RWPE1 (cell line): ENCODE measurements around the gene STX3.

Experiments
- CTCF ChIA-PET: fragments of 350-600 bp; sonication (Branson Sonifier 250); formaldehyde crosslinking; extraction: SDS; loops from one replicate; lab custom pipeline; 2021; lab: Yijun Ruan, JAX
- POLR2A ChIA-PET: fragments of 400-600 bp; formaldehyde crosslinking; extraction: SDS; loops from one replicate; lab custom pipeline; 2020; ENCODE audit warnings: antibody characterized with exemption; ENCODE audit not compliant: low non-redundant PET; lab: Yijun Ruan, JAX
- DNase-seq: peaks from one replicate; pipeline ENCODE4 v3.0.0; 2012; ENCODE audit warnings: low spot score
- H3K27ac ChIP-seq: fragments of 450-650 bp; 2 replicates; pipeline ENCODE4 v1.5.1; 2017
- TF ChIP-seq, protein P1 (sequence below): fragments of 450-650 bp; conservative IDR thresholded peaks from 2 replicates; pipeline ENCODE4 v1.5.1; 2017; ENCODE audit warnings: low read depth, mild to moderate bottlenecking

The STX3 gene

GRCh38 chr11:59801981-59802638 lies 46.9 kb downstream of the STX3 start:
- TF ChIP-seq, protein P1, sequence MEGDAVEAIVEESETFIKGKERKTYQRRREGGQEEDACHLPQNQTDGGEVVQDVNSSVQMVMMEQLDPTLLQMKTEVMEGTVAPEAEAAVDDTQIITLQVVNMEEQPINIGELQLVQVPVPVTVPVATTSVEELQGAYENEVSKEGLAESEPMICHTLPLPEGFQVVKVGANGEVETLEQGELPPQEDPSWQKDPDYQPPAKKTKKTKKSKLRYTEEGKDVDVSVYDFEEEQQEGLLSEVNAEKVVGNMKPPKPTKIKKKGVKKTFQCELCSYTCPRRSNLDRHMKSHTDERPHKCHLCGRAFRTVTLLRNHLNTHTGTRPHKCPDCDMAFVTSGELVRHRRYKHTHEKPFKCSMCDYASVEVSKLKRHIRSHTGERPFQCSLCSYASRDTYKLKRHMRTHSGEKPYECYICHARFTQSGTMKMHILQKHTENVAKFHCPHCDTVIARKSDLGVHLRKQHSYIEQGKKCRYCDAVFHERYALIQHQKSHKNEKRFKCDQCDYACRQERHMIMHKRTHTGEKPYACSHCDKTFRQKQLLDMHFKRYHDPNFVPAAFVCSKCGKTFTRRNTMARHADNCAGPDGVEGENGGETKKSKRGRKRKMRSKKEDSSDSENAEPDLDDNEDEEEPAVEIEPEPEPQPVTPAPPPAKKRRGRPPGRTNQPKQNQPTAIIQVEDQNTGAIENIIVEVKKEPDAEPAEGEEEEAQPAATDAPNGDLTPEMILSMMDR = no peak
- H3K27ac ChIP-seq = no peak overlapping the region
- DNase-seq = no peak
- CTCF ChIA-PET = interaction anchor here (2.4 kb wide), 1 partner anchor 47 kb away, joined by 33 read pairs; the partner anchor contains the start of gene STX3
- POLR2A ChIA-PET = no interaction called here

DNA sequence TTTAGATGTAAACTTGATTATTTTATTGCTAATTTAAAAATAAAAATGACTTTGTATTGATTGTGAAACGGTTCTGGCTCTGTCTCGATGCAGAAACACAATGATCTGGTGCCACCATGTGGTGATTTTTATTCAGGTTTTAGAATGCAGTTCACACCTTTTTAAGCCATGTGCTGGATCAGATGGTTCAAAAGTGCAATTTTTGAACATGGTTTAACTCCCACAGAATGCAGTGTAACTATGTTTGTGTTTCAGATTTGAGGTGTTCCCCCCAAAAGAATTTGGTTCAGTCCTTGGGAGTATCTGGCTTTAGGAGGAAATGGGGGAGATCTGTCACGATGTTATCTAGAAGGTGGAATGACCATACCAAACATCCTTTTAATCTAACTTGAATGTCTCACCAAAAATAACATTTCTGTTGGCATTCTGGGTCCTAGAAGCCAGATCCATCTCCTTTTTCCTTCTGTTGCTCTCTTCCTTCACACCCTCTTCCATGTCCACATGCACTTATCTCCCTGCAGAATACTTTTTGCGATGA lies 47.5 kb downstream of the STX3 start:
- peak; percentile 43 for DNase-seq
- POLR2A ChIA-PET = no interaction called here
- H3K27ac ChIP-seq = no peak overlapping the region
- TF ChIP-seq, protein P1 = peak; percentile 61
- CTCF ChIA-PET = no interaction called here

GRCh38 chr11:59804061-59804460 lies 48.9 kb downstream of the STX3 start:
- ChIA-PET CTCF (no interaction called here), POLR2A (no interaction called here)
- DNase-seq = no peak
- H3K27ac ChIP-seq = no peak overlapping the region
- TF ChIP-seq, protein P1 = no peak

DNA sequence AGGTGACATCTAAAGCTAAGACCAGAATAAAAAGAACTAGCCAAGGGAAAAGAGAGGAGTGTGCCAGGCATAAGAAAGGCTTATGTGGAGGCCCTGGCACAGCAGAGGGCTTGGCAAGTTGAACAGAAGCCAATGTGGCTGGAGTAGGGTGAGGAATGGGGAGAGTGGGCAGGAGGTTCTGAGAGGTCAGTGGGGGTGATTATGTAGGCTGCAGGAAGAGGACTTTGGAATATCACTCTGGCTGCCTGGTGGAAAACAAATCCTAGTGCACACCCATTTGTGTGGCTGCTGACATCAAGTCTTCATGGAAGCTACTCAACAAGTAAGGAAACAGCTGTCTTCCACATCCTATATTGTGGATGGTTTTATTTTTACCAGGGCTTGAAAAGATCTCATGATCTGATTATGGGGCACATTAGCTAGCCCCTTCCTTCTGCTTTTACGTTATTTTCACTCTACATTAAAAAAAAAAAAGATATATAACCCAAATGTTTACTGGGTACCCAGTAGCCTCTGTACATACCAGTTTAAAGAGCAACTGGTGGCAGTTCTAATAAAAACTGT lies 52.0 kb downstream of the STX3 start:
- no peak overlapping the region for H3K27ac ChIP-seq
- TF ChIP-seq, protein P1 = no peak
- ChIA-PET CTCF (interaction anchor here (0.8 kb wide), 1 partner anchor 112 kb away, joined by 4 read pairs; no protein-coding TSS in a partner anchor), POLR2A (no interaction called here)
- no peak for DNase-seq

DNA sequence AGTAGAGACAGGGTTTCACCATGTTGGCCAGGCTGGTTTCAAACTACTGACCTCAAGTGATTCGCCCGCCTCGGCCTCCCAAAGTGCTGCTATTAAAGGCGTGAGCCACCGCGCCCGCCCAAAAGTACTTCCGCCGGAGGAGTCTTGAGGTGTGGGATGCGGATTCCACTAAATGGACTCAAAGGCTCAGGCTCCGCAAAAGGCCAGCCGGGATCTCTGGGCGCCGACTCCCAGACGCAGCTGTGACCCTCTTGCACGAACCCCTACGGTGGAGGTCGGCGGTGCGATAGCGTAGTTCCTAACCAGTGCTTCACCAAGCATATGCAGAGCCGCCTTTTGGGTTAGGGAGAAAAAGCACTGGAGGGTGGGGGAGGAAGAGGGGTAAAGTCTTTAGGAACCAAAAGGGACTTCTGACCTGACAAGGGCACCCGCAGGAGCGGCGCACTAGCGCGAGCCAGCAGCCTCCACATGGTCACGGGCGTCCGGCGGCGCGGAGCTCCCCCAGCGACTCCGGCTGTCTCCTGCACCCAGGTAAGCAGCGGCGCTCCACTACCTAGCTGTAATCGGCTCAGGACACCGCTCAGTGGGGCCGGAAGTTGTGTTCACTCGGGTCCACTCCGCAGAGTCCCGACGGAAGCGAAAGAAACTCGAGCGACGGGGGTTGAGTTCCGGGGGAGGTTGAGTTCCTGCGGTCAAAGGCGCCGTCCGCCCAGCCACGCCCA lies 55.2 kb downstream of the STX3 start, which contains the start of gene MRPL16:
Gene MRPL16, minus strand, starts transcription at position 590 of the 722 bp plus-strand sequence. Its CDS starts 120 bp downstream, at position 470.
- CTCF ChIA-PET = interaction anchor here (0.6 to 2.6 kb wide), 4 partner anchors 38 to 57 kb away, joined by 3 to 8 read pairs (median 4); no protein-coding TSS in a partner anchor
- peak; percentile 89 for DNase-seq
- POLR2A ChIA-PET = interaction anchor here (0.8 kb wide), 1 partner anchor 55 kb away, joined by 4 read pairs; the partner anchor contains the start of gene STX3
- H3K27ac ChIP-seq = peak within 1 kb of the TSS; percentile 83
- TF ChIP-seq, protein P1 = peak; percentile 37; the same call in 1 of the 2 replicates

GRCh38 chr11:59810911-59811259 lies 55.7 kb downstream of the STX3 start:
- DNase-seq = no peak
- TF ChIP-seq, protein P1 = no peak
- ChIA-PET POLR2A (no interaction called here), CTCF (interaction anchor here (0.7 to 2.6 kb wide), 4 partner anchors 55 to 636 kb away, joined by 3 to 8 read pairs (median 3); no protein-coding TSS in a partner anchor)
- peak overlapping the region; percentile 83 for H3K27ac ChIP-seq
